ENCODE data around the gene GNPAT.

The GNPAT gene

DNA sequence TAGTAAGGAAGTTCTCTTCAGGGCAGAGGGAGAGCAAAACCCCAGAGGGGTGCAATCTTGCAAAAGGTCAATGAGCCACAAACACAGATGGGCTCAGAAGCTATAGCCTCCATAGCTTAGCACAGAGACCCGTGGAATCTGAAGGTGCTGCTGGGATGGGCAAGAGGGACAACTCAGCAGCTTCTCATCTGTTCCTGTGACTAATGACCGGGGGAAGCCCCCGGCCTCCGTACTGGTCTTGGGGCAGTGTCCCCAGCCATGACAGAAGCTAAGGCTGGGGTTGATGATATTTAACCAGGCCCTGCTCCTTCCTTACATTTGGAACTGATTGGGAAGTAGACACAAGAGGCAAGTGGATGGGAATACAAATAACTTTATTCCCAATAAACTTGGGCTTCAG, 77.6 kb downstream of the GNPAT start:
- FAIRE-seq: no peak

DNA sequence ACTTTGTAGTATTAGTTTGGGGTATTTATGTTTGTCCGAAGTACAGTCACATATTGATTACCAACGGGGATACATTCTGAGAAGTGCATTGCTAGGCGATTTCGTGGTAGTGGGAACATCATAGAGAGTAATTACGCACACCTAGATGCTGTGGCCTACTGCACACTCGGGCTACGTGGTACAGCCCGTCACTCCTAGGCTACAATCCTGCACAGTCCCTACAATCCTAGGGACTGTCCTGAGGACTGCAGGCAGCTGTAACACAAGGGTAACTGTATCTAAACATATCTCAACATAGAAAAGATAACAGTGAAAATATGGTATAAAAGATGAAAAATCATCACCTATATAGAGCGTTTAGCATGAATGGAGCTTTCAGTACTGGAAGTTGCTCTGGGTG, 78.1 kb downstream of the GNPAT start:
- no peak for FAIRE-seq

GRCh38 chr1:231322880-231323530, 82.0 kb downstream of the GNPAT start:
- no peak for FAIRE-seq

DNA sequence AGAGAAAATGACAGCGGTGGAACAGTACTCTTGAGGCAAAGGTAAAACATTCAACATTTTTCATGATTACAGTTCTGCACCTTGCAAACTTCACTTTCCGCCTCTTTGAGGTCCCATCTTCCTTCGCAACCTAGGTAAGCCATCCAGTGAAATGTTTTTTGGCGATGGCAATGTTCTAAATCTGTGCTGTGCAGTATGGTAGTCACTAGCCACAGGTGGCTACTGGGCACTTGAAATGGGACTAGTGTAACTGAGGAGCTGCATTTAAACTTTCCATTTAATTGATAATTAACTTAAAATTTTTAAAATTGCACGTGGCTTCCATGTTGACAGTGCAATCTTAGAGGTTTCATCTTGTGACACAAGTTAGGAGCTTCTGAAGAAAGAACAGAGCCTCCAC, 83.6 kb downstream of the GNPAT start:
- no peak for FAIRE-seq

DNA sequence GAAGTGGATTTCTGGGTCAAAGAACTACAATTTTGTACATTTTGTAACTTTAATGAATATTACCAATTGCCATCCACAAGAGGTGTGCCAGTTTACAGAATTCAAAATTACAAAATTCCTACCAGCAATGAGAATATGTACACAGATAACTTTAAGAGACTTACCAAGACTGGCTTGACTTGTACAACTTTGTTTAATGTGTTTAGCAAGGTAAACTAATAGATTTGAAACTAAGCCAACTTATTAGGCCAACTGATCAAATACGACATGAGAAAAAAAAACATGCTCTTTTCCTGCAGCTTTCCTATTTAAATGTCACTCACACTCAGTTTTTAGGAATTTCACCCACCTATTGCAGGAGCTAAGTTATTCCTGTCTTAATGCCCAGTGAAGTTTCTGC, 85.2 kb downstream of the GNPAT start:
- no peak for FAIRE-seq

Data from endometrium (tissue), 2 donors.